K562 (cell line): Measurements from ENCODE around the gene BSX. TPM values are rescaled to one million over a fixed set of nuclear protein-coding genes. Genes with fewer than 3 reads are reported as not detected.

Experiments
- CLOCK ChIP-seq: fragments of 250-450 bp; sonication (Bioruptor Pico); IDR thresholded peaks from 2 replicates; pipeline ENCODE4 v1.4.0; 2020; ENCODE audit warnings: mild to moderate bottlenecking, moderate library complexity, borderline replicate concordance
- NCOR1 ChIP-seq: fragments of 450-650 bp; IDR thresholded peaks from 2 replicates; pipeline ENCODE4 v1.6.1; 2016; ENCODE audit warnings: mild to moderate bottlenecking, moderate library complexity
- STAG1 ChIP-seq: sonication (generic); formaldehyde crosslinking; IDR thresholded peaks from 2 replicates; pipeline ENCODE4 v1.5.0; 2020; ENCODE audit warnings: missing genetic modification reagents, borderline replicate concordance
- TRIM24 ChIP-seq, 2 experiments: fragments of 450-650 bp; IDR thresholded peaks; 2 replicates each; pipeline ENCODE4 v1.6.1; 2016
- polyA plus RNA-seq, 8 experiments: library from polyadenylated mRNA; depleted of rRNA in 4 of 8; stranded (reverse) in 5 of 8; unstranded in 3 of 8; fragments of >200 nt; fragmentation: Nextera tagmentation in 2 of 8; fragmentation: Illumina TruSeq in 1 of 8; extraction: Ambion mirVana in 2 of 8; extraction: Trizol in 1 of 8; gene quantifications; 2 replicates each; pipeline versions ENCODE4 v1.2.1 to v1.2.3, GENCODE V29; 2011 to 2014; ENCODE audit warnings: inconsistent platforms in 1 of 8, missing spikeins in 1 of 8
- total RNA-seq, 7 experiments: library from RNA; depleted of rRNA in 6 of 7; stranded (reverse); fragments of >200 nt in 6 of 7; fragmentation: Illumina TruSeq in 2 of 7; extraction: Trizol in 2 of 7; gene quantifications; 2 replicates each; pipeline versions ENCODE4 v1.2.1 to v1.2.3, GENCODE V29; 2011 to 2021; ENCODE audit warnings: low replicate concordance in 1 of 7
- TF ChIP-seq, protein P1 (sequence below), 2 experiments: fragments of 450-650 bp; formaldehyde crosslinking in 1 of 2; IDR thresholded peaks; 2 replicates each; pipeline versions ENCODE4 v1.4.0 to v1.6.1; 2014 to 2020; ENCODE audit warnings: mild to moderate bottlenecking in 2 of 2, borderline replicate concordance in 1 of 2, low read depth in 1 of 2
- TF ChIP-seq, protein P2 (sequence below): fragments of 200-800 bp; sonication (Bioruptor generic); IDR thresholded peaks from 2 replicates; pipeline ENCODE4 v1.6.1; 2017; ENCODE audit warnings: missing genetic modification characterization, missing compliant biosample characterization
- TF ChIP-seq, protein P3 (sequence below), 2 experiments: fragments of 450-650 bp; IDR thresholded peaks; 2 replicates each; pipeline ENCODE4 v1.6.1; 2018; ENCODE audit warnings: mild to moderate bottlenecking in 2 of 2, low read depth in 1 of 2; ENCODE audit not compliant: partially characterized antibody in 2 of 2

Gene BSX
- total and polyA plus RNA-seq, 9 of the 15 experiments (the other 6 are each of a cell fraction or from before 2014, with no cell fraction given): not detected

GRCh38 chr11:122981388-122982264 is at the start of gene BSX (continued):
- TF ChIP-seq, protein P1, sequence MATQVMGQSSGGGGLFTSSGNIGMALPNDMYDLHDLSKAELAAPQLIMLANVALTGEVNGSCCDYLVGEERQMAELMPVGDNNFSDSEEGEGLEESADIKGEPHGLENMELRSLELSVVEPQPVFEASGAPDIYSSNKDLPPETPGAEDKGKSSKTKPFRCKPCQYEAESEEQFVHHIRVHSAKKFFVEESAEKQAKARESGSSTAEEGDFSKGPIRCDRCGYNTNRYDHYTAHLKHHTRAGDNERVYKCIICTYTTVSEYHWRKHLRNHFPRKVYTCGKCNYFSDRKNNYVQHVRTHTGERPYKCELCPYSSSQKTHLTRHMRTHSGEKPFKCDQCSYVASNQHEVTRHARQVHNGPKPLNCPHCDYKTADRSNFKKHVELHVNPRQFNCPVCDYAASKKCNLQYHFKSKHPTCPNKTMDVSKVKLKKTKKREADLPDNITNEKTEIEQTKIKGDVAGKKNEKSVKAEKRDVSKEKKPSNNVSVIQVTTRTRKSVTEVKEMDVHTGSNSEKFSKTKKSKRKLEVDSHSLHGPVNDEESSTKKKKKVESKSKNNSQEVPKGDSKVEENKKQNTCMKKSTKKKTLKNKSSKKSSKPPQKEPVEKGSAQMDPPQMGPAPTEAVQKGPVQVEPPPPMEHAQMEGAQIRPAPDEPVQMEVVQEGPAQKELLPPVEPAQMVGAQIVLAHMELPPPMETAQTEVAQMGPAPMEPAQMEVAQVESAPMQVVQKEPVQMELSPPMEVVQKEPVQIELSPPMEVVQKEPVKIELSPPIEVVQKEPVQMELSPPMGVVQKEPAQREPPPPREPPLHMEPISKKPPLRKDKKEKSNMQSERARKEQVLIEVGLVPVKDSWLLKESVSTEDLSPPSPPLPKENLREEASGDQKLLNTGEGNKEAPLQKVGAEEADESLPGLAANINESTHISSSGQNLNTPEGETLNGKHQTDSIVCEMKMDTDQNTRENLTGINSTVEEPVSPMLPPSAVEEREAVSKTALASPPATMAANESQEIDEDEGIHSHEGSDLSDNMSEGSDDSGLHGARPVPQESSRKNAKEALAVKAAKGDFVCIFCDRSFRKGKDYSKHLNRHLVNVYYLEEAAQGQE (IDR thresholded peaks at IDR 0.05; ENCODE audit: borderline replicate concordance): peak; percentile 97
- TF ChIP-seq, protein P1 (CRISPR knock-in tag; IDR thresholded peaks at IDR 0.05; ENCODE audit: low read depth): peak; percentile 91
- no peak for TF ChIP-seq STAG1
- TF ChIP-seq NCOR1: no peak
- no peak for TF ChIP-seq CLOCK (CRISPR knock-in tag)
- no peak for TF ChIP-seq TRIM24 (IDR thresholded peaks at IDR 0.05)
- TF ChIP-seq, protein P2, sequence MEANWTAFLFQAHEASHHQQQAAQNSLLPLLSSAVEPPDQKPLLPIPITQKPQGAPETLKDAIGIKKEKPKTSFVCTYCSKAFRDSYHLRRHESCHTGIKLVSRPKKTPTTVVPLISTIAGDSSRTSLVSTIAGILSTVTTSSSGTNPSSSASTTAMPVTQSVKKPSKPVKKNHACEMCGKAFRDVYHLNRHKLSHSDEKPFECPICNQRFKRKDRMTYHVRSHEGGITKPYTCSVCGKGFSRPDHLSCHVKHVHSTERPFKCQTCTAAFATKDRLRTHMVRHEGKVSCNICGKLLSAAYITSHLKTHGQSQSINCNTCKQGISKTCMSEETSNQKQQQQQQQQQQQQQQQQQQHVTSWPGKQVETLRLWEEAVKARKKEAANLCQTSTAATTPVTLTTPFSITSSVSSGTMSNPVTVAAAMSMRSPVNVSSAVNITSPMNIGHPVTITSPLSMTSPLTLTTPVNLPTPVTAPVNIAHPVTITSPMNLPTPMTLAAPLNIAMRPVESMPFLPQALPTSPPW (CRISPR knock-in tag): peak; percentile 55; the same call in 1 of the 2 replicates
- TF ChIP-seq, protein P3, sequence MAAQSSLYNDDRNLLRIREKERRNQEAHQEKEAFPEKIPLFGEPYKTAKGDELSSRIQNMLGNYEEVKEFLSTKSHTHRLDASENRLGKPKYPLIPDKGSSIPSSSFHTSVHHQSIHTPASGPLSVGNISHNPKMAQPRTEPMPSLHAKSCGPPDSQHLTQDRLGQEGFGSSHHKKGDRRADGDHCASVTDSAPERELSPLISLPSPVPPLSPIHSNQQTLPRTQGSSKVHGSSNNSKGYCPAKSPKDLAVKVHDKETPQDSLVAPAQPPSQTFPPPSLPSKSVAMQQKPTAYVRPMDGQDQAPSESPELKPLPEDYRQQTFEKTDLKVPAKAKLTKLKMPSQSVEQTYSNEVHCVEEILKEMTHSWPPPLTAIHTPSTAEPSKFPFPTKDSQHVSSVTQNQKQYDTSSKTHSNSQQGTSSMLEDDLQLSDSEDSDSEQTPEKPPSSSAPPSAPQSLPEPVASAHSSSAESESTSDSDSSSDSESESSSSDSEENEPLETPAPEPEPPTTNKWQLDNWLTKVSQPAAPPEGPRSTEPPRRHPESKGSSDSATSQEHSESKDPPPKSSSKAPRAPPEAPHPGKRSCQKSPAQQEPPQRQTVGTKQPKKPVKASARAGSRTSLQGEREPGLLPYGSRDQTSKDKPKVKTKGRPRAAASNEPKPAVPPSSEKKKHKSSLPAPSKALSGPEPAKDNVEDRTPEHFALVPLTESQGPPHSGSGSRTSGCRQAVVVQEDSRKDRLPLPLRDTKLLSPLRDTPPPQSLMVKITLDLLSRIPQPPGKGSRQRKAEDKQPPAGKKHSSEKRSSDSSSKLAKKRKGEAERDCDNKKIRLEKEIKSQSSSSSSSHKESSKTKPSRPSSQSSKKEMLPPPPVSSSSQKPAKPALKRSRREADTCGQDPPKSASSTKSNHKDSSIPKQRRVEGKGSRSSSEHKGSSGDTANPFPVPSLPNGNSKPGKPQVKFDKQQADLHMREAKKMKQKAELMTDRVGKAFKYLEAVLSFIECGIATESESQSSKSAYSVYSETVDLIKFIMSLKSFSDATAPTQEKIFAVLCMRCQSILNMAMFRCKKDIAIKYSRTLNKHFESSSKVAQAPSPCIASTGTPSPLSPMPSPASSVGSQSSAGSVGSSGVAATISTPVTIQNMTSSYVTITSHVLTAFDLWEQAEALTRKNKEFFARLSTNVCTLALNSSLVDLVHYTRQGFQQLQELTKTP (IDR thresholded peaks at IDR 0.05; ENCODE audit: low read depth in 1 of 2, partially characterized antibody in 2 of 2): peak in 1 of 2 experiments; percentile 62
